Skeletal muscle cell (primary cell): Measurements from ENCODE around the gene SERPINA4.

Experiments used
- DNase-seq: peaks from one replicate; pipeline ENCODE4 v3.0.0-alpha.2; 2010; ENCODE audit warnings: low read depth
- H3K4me3 ChIP-seq: 2 replicates; pipeline ENCODE4 v1.5.1; 2011; ENCODE audit warnings: low read depth, mild to moderate bottlenecking, control low read depth, low read length, moderate library complexity

SERPINA4 gene

DNA sequence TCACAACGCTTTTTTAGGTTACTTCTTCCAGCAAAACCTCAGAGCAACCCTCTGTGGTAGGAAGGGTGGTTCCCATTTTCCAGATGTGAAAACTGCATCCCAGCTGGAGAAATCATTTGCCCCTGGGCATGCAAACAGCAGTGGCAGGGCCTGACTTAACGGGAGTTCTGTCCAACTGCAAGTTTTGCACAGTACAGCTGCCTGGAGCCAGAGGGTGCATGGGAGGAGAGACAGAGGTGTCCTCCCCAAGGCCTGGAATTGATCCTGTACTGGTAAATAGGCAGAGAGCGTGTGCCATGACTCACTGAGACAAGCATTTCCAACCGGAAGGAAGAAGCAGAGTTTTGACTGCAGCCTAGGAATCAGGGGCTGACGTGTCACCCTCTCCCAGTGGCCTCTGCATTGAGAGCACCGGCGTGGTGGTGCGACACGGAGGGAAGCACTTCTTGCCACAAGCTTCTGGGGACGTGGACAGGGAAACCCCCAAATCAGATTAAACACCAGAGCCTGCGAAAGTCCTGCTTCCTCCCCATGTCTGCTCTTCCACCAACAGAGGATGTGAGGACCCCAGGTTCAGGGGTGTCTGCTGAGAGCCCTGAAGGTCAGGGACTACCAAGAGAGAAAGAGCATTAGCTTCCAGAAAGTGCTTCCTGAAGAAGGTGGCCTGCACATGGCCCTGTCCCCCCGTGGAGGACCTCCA, 19.0 kb upstream of the SERPINA4 start:
- no peak overlapping the region for H3K4me3 ChIP-seq
- DNase-seq, result no peak

DNA sequence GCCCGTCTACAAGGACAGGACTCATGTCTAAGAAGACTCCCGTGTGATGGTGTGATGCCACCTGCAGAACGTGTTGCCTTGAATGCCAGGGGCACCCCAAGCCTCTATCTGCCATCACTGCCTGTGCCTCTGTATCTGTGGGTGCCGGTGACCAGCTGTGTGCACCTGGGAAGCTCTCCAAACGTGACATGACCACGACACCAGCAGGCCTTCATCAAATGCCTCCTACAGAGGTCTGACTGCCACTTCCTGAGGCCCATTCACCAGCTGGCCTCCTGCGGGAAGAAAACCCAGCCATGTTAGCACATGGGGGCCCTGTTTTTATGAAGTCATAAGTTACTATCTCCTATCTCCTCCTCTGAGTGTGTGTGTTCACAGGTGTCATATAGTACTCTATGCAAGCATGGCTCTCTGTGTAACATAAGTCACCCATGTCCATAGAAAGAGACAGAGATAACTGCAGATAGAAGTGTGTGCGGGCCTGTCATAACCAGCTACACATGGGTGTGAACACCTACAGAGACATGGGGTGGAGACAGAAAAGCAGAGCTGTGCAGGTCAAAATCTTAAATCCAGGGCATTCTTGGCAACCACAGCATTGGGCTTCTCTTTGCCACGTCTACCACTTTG, 18.3 kb upstream of the SERPINA4 start:
- H3K4me3 ChIP-seq, result no peak overlapping the region
- no peak for DNase-seq

DNA sequence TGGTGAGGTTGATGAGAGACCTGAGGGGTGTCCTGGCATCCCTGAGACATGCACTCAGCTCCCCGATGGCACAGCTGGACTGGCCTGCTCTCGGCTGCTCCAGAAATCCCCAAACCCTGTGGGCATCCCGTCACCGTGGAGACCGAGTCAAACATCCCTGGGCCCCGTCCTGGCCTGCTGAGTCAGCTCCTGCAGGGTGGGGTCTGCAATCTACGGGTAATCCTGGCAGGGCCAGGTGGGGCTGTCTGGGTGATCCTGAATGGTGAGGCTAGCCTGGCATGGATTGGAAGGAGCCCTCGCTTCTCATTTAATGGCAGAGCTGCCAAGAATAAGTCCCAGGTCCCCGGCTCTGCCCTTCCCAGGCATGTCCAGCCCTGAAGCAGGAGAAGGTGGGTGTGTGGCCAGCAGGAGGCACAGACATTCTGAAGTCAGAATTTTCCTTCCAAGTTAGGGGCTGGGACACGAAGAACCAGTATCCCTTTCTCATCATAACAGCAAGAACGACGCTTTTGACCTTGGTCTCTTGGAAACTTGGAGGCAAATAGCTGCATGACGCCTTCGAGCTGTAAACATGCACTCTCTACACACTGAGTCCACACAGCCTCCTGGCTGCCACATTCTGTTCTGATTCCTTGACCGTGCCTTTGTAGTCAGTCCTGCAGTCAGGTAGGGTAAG, 17.7 kb upstream of the SERPINA4 start:
- no peak for DNase-seq

DNA sequence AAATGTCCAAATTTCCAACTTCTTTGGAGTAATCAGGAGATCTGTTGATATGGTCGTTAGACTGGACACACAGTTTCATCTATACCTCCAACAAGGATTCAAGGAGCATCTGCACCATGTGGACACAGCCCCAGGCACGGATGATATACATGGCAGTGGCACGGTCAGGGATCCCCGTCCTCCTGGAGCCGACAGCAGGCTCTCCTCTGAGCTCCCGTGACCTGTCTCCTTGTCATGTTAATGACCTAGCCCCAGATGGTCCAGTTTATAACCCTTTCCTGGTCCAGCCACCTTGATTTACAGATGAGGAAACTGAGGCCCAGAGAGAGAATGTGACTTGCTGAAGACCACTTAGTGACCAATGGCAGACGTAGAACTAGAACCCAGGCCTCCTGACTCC, 16.5 kb upstream of the SERPINA4 start:
- no peak overlapping the region for H3K4me3 ChIP-seq
- DNase-seq, result no peak

More for the DNA sequence above, 17.7 kb upstream of the SERPINA4 start:
- H3K4me3 ChIP-seq, result no peak overlapping the region

DNA sequence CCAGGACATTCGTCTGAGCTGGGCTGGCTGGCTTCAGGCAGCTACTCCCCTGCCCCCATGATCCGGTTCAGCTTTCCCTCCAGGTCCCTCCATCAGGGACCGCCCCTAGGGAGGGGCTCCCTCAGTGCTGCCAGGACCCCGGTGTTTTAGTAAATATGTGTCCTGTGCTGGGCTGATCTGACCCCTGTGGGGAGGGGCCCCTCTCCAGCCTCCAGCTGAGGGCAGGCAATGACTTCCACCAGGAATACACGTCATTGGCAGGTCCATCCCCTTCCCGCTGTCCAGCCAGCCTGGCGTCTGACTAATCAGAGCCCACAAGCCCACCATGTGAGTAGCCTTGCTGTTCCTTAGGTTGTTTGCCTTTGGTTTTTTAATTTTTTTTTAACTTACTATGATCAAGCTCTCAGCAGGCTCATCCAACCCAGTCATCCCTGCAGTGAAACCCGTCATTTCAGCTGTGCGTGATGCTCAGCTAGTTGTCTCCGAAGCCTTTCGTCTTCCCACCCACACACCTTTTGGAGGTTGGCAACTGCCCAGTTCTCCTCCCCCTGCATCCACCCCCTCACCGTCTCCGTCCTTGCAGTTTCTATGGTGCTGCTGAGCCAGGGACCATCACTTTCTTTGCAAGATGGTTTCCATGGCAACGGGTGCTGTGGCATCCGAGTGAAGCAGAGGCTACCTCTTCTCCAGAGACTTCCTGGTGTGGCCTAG, 16.0 kb upstream of the SERPINA4 start:
- no peak for DNase-seq
- no peak overlapping the region for H3K4me3 ChIP-seq

DNA sequence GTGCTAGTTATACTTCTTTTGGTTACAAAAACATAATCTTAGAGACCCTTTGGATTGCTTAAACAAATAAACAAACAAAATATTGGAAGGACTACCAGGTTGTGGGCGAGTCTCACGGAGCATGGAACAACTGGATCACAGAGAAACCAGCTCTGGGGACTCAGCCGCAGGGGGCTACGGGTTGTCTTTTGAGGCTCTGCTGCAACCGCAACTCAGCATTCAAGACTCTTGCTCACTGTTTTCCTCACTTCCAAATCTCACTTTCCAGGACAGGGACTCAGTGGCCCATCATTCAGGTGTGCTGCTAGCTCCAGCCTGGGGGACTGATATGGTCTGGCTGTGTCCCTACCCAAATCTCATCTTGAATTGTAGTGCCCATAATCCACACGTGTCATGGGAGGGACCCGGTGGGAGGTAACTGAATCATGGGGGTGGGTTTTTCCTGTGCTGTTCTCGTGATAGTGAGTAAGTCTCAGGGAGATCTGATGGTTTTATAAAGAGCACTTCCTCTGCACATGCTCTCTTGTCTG, 14.0 kb upstream of the SERPINA4 start:
- DNase-seq, result no peak
- H3K4me3 ChIP-seq, result no peak overlapping the region

DNA sequence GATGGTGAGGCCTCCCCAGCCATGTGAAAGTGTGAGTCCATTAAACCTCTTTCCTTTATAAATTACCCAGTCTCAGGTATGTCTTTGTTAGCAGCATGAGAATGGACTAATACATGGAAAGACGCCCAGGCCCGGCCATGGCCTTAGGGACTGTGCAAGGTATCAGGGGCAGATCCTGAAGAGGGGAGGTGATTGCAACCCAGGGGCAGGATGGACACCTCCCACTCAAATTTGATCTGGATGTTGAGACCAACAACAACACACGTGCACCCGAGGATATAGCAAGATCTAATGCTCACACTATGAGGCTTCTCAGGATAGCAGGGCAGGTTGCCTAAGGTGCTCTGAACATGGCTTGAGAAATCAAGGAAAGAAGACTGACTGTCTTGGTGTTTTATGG, 13.5 kb upstream of the SERPINA4 start:
- H3K4me3 ChIP-seq, result no peak overlapping the region
- no peak for DNase-seq

DNA sequence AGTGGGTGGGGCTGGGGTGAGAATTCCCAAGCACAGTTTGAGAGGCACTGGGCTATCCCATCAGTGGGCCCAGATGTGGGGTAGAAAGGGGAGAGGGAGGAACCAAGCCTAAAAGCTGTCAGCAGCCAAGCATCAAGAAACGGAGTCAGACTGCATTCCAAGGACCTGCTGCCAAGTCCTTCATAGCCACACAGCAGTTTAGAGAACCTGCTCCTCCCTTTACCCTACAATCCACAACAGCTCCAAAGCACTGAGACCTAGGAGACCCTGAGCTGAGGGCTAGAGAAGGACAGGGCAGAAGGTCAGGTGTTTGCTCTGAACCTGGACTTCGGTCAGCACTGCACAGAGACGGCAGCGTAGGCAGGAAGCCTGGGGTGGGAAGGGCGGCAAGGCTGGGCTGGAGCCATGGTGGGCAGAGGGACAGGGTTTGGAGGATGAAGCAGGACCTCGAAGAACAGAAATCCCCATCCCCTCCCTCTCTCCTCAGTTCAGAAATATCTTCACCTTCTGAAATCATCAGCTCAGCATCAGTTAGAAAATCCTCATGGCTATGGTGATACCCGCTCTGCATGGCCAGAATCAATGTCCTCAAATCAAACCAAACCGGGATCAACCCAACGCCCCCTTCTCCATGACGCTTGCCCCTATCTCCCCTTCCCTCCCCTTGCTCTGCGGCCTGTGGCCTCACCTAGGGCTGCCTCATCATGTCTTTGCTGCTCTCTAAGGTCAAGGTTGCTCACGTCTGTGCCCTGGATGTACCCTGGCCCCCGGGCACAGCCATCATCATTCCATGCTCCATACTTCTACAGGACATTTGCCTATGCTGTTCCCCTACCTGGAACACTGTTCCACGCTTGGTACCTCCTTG, 12.9 kb upstream of the SERPINA4 start:
- DNase-seq, result no peak
- H3K4me3 ChIP-seq, result no peak overlapping the region

DNA sequence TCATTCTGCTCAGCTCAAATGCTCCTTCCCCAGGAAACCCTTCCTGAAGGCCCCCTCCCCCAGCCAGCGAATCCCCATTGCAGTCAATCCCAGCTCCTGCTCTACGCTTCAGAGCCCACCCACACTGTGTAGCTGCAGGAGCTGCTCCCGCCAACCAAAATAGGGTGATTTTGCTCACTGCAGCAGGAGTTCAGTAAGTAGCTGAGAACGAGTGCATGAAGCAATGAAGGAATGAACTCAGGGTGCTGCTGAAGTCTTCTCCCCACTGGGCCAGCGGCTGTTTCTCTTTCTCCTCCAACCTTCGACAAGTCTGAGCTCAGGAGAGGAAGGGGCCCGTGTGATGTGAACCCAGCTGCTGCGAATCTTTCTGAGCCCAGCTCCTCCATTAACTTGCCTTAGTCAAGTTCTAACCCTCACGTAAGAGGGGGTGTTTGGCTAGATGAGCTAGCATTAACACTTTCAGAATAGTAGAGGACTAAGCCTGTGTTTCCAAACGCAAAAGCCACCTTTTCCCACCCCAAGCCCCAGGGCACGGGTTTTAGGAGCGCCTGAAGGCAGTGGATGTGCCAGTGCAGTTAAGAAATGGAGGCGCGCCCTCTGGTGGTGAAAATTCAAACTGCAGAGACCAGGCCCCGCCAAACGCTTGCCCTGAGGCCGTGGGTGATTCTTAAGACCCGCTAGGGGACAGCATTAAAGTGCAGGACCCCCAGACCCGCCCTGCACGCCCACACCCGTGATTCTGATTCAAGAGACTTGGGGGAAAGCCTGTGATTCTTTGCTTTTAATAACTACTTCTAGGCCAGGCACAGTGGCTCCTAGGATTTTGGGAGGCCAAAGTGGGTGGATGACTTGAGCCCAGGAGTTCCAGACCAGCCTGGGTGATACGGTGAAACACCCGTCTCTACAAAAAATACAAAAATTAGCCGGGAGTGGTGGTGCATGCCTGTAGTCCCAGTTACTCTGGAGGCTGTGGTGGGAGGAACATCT, 11.9 kb upstream of the SERPINA4 start:
- DNase-seq, result no peak

DNA sequence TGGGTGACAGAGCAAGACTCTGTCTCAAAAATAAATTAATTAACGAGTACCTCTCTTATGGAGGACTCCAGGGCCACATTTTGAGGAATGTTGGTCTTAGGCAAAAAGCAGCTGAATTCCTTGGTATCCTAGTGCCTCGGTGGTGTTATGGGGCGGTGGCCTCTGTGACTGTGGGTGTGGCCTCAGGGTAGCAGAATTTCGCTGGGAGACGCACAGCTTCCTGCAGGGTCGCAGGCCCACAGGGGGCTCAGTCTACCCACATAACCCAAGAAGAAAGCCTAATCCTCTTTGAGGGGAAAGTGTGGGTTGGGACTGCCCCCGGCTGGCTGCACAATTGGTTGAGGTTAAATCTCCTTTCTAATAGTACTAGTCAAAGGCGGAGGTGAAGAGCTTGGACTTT, 11.2 kb upstream of the SERPINA4 start:
- H3K4me3 ChIP-seq, result no peak overlapping the region
- no peak for DNase-seq

More for the DNA sequence above, 11.9 kb upstream of the SERPINA4 start:
- no peak overlapping the region for H3K4me3 ChIP-seq

DNA sequence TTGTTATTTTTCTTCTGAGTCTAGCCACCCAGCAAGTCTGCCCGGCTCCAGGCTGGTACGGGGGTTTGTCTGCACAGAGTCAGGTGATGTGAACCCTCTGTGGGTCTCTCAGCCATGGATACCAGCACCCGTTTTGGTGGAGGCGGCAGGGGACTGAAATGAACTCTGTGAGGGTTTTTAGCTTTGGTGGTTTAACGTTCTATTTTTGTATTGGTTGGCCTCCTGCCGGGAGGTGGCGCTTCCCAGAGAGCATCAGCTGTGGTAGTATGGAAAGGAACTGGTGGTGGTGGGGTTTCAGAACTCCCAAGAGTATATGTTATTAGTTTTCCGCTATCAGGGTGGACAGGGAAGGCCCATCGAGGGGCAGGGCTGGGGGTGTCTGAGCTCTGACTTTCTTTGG, 5.3 kb upstream of the SERPINA4 start:
- no peak for DNase-seq
- no peak overlapping the region for H3K4me3 ChIP-seq

DNA sequence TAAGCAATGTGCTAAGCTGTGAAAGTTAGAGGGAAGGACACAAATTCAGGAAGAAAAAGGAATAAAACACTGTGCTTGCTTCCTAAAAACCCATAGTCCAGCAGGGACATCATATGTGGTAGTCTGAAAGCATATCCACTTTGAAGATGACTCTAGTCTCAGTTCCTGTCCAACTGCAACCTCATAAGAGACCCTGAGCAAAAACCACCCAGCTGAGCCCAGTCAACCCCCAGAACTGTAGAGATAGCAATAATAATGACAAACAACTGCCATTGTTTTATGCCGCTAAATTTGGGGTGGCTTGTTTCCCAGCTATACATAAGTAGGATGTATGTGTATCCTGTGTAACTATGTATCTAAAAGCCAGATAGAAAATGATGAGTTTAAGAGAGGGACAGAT, 3.9 kb upstream of the SERPINA4 start:
- H3K4me3 ChIP-seq, result no peak overlapping the region
- no peak for DNase-seq

DNA sequence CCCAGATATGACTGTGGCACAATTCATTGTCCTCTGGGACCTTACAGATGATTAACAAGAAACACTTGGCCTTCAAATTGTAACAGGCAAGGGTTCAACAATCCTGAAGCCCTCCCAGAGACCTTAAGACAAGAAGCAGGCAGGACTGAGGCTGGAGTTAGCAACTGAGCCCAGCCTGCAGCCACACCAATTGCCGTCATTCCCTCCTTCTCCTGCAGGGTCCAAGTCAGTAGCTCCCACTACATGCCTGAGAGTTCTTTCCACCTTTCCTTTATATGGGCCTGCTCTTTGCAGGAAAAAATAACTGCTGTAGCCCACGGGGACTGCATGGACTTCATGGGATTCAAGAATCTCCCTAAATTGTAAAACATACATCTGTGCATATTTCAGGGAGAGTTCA, 2.4 kb upstream of the SERPINA4 start:
- H3K4me3 ChIP-seq, result no peak overlapping the region
- no peak for DNase-seq

DNA sequence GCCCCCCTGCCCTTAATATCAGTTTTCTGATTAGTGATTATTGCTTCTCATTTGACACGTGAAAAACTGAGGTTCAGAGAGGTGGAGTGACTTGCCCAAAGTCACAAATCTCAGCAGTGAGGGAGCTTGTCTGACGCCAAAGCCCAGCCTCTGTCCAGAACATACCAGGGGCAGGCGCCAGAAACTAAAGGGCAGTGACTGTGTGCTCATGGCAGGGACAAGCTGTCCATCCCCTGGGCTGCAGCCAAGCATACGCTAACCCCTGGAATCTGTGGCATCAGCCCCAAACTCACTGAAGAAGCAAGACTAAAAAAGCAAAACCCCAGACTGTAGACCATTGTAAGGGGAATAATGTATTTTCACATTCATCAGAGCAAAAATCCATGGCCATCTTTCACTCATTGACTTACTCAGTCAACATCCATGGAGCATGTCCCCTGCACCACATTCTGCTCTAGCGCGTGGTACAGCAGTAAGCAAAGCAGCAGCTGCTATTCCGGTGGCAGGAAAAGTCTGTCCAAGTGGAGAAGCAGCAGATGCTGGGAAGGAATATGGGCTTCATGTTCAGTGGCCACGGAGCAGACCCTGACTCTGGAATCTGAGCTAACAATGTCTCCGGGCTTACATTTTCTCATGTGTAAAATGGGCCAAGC, 1.5 kb upstream of the SERPINA4 start:
- no peak overlapping the region for H3K4me3 ChIP-seq
- DNase-seq, result no peak

DNA sequence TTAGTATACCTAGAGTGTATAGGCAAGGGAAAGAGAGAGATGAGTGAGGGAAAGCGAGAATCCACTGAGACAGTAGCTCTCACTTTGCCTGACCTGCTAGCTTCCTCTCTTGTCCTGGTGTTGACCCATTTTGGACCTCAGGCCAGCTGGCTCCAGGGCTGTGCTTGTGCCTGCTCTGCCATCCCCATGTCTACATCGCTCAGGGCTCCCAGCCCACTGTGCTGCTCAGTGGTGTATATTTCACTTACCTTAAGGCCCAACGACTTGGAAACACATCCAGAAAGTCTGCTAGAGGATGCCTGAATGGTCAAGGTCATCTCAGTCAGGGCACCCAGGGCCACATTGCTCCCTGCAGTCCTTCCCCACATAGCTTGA, 964 bp upstream of the SERPINA4 start:
- no peak overlapping the region for H3K4me3 ChIP-seq
- DNase-seq, result no peak

DNA sequence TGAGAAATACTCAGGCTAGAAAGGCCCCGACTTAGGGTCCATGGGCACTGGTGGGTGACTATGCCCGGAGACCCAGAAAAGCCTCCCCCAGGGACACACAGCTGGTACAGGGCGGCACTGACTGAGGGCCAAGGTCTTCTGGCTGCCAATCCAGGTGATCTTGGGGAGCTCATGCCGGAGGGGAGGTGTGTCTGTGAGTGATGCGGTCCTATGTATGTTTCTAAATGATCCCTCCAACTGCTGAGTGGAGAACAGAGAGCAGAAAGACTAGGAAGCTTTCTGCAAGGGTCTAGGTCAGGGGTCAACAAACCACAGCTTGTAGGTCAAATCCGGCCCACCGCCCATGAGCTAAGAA, 391 bp downstream of the SERPINA4 start:
- DNase-seq, result no peak
- no peak overlapping the region for H3K4me3 ChIP-seq

DNA sequence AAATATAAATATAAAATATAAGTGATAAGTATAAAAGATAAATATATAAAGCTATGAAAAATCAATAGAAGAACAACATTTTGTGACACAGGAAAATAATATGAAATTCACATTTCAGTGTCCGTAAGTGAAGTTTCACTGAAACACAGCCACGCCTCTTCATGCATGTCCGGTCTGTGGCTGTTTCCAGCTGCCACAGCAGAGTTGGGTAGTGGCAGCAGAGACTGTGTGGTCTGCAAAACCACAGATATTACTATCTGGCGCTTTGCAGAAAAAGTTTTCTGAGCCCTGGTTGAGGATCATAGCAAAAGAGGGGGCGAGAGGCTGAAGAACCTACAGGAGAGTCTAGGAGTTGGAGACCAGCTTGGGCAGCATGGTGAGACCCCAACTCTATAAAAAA, 780 bp downstream of the SERPINA4 start:
- H3K4me3 ChIP-seq, result no peak overlapping the region
- no peak for DNase-seq
